ENCODE results near the gene SPSB1. TPM values are rescaled to one million over a fixed set of nuclear protein-coding genes. Genes with fewer than 3 reads are reported as not detected.

The SPSB1 gene
- total RNA-seq, 1 donor from 2014 or later = 1.3 TPM

DNA sequence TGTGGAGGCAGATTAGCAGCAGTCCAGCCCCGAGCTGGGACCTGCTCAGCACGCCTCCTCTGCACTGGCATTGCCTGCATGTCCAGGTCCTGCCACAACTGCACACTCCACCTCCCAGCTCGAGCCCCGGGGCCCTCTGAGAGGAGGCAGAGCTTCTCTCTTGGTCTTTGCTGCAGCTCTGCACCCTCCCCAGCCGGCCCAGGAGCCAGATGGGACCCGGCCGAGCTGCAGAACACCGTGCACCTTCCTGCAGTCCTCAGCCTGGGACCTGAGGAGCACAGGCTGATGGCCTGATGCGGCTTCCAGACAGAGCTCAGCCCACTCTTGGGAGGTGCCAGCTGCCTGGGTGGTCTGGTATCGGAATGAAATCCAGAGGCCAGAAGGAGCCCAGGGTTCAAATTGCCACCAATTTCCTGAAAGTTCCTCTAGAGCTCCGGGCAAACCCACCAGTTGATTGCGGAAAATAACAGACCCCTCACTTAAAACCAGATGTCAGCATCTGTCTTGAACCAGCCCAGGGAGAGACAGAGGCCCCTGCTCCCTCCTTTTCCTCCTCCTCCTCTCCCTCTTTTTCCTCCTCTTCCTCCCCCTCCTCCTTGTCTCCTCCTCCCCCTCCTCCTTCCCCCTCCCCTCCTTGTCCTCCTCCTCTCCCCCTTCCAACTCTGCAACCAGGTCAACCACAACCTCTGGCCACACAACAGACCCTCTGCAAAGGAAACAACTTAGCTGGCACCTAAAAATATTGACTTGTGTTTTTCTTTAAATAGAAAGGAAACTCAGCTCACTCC lies 10.6 kb upstream of the SPSB1 start:
- peaks cover 12% of the 10 kb centered on the region for H3K4me1 Mint-ChIP-seq

DNA sequence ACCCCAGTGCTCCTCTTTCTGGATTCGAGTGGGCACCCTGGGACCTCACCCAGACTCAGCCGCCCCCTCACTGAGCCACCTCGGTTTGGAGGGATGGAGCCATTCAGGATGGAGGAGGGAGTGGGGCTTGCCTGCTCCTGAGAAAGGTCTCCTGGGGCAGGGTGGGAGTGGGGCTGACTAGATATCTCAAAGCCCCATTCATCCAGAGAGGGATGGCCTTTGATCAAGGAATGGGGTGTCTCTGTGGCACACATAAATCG lies 10.1 kb upstream of the SPSB1 start:
- DNase-seq (ENCODE audit: low read depth, low spot score) = no peak
- Mint-ChIP-seq H3K4me1 (peaks cover 12% of the 10 kb centered on the region), H3K4me3 (no peak overlapping the region), H3K9me3 (peaks cover 6% of the 10 kb centered on the region), H3K27ac (ENCODE audit: unreplicated experiment) (no peak overlapping the region), H3K36me3 (ENCODE audit: low read depth) (peaks cover 5% of the 10 kb centered on the region), H3K27me3 (ENCODE audit: low read depth) (peaks cover 12% of the 10 kb centered on the region)
- TF ChIP-seq, protein P1, sequence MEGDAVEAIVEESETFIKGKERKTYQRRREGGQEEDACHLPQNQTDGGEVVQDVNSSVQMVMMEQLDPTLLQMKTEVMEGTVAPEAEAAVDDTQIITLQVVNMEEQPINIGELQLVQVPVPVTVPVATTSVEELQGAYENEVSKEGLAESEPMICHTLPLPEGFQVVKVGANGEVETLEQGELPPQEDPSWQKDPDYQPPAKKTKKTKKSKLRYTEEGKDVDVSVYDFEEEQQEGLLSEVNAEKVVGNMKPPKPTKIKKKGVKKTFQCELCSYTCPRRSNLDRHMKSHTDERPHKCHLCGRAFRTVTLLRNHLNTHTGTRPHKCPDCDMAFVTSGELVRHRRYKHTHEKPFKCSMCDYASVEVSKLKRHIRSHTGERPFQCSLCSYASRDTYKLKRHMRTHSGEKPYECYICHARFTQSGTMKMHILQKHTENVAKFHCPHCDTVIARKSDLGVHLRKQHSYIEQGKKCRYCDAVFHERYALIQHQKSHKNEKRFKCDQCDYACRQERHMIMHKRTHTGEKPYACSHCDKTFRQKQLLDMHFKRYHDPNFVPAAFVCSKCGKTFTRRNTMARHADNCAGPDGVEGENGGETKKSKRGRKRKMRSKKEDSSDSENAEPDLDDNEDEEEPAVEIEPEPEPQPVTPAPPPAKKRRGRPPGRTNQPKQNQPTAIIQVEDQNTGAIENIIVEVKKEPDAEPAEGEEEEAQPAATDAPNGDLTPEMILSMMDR (conservative IDR thresholded peaks at IDR 0.05) = no peak

More for the DNA sequence above, 10.6 kb upstream of the SPSB1 start:
- H3K27me3 Mint-ChIP-seq (ENCODE audit: low read depth) = peaks cover 12% of the 10 kb centered on the region
- H3K9me3 Mint-ChIP-seq = peaks cover 6% of the 10 kb centered on the region
- peaks cover 5% of the 10 kb centered on the region for H3K36me3 Mint-ChIP-seq (ENCODE audit: low read depth)
- no peak for DNase-seq (ENCODE audit: low read depth, low spot score)
- H3K27ac Mint-ChIP-seq (ENCODE audit: unreplicated experiment) = no peak overlapping the region
- H3K4me3 Mint-ChIP-seq = no peak overlapping the region
- TF ChIP-seq, protein P1 (conservative IDR thresholded peaks at IDR 0.05) = no peak

DNA sequence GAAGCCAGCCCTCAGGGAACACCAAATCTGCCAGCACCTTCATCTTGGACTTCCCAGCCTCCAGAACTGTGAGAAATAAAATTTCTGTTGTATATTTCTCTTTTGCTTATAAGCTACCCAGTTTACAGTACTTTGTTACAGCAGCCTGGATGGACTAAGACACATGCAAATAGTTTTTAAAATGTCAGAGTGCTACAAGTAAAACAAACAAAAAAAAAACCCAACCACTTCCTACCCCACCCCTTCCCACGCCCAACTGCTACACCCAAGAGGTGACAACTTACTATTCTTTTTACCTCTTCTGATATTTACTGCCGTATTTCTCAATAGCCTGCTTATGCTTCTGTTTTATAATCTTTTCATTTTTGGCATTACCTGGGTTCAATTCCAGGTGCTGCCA lies 8.6 kb upstream of the SPSB1 start:
- no peak for DNase-seq (ENCODE audit: low read depth, low spot score)
- TF ChIP-seq, protein P1 (conservative IDR thresholded peaks at IDR 0.05) = no peak
- Mint-ChIP-seq H3K4me1 (peaks cover 10% of the 10 kb centered on the region), H3K27me3 (ENCODE audit: low read depth) (peaks cover 12% of the 10 kb centered on the region), H3K36me3 (ENCODE audit: low read depth) (peaks cover 5% of the 10 kb centered on the region), H3K27ac (ENCODE audit: unreplicated experiment) (no peak overlapping the region), H3K9me3 (peaks cover 9% of the 10 kb centered on the region), H3K4me3 (no peak overlapping the region)

DNA sequence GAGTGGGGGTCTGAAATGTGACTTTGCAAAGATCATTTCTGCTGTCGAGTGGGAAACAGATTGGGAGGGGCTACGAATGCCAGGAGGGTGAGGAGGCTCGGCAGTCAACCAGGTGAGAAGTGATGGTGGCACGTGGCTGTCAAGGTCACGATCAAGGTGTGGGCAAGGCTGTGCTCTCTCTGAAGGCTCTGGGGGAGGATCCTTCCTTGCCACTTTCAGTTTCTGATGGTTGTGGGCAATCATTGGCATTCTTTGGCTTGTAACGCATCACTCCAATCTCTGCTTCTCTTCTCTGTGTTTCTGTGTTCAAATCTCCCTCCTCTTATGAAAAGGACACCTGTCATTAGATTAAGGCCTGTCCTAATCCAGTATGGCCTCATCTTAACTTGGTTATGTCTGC lies 6.1 kb upstream of the SPSB1 start:
- no peaks in the 10 kb centered on the region for H3K4me1 Mint-ChIP-seq
- H3K27me3 Mint-ChIP-seq (ENCODE audit: low read depth) = peaks cover 18% of the 10 kb centered on the region
- peaks cover 5% of the 10 kb centered on the region for H3K36me3 Mint-ChIP-seq (ENCODE audit: low read depth)
- no peak overlapping the region for H3K27ac Mint-ChIP-seq (ENCODE audit: unreplicated experiment)
- H3K4me3 Mint-ChIP-seq = no peak overlapping the region
- TF ChIP-seq, protein P1 (conservative IDR thresholded peaks at IDR 0.05) = no peak
- H3K9me3 Mint-ChIP-seq = peaks cover 9% of the 10 kb centered on the region
- DNase-seq (ENCODE audit: low read depth, low spot score) = no peak

DNA sequence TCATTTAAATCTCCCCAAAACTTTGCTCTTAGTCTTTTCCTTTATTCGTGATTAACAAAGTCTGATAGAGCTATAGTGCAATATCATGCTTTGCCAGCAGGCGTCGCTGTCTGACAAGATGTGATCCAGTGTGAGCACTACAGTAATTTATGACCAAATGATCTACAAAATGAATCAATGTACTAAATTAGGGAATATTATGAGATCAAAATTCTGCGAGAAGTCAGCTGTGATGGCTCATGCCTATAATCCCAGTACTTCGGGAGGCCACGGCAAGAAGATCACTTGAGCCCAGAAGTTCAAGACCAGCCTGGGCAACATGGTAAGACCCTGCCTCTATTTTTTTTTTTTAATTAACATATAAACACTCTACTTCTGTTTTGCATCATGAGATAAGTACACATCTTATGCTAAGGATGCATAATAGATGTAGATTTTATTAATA lies 3.6 kb upstream of the SPSB1 start:
- Mint-ChIP-seq H3K27me3 (ENCODE audit: low read depth) (peaks cover 25% of the 10 kb centered on the region), H3K9me3 (peaks cover 9% of the 10 kb centered on the region), H3K27ac (ENCODE audit: unreplicated experiment) (no peak overlapping the region), H3K4me1 (no peaks in the 10 kb centered on the region), H3K4me3 (peak overlapping the region; percentile 11), H3K36me3 (ENCODE audit: low read depth) (peaks cover 5% of the 10 kb centered on the region)
- DNase-seq (ENCODE audit: low read depth, low spot score) = peak; percentile 81
- TF ChIP-seq, protein P1 (conservative IDR thresholded peaks at IDR 0.05) = peak; percentile 95
